ENCODE measurements around the gene TRIM7.
"Not testable (repeated sequence)": the region's sequence is repeated elsewhere in the genome, so short reads cannot be mapped to it uniquely, and the experiment has no call there.

TRIM7 gene

GRCh38 chr5:181170996-181171395 lies 34.0 kb downstream of the TRIM7 start:
- DNase-seq: no peak

- no peak for DNase-seq
Observed at GRCh38 chr5:181170237-181170825, 34.7 kb downstream of the TRIM7 start.

- peak in 1 of 2 donors; percentile 16 for DNase-seq
Observed at GRCh38 chr5:181169459-181170236, 35.3 kb downstream of the TRIM7 start.

- DNase-seq: no peak
Observed at GRCh38 chr5:181168595-181169118, 36.3 kb downstream of the TRIM7 start.

GRCh38 chr5:181167814-181168488 lies 37.0 kb downstream of the TRIM7 start:
- no peak for DNase-seq

GRCh38 chr5:181166812-181167733 lies 37.9 kb downstream of the TRIM7 start:
- DNase-seq: no peak

GRCh38 chr5:181164076-181164952 lies 40.7 kb downstream of the TRIM7 start:
- DNase-seq: no peak

- no peak for DNase-seq
Observed at GRCh38 chr5:181163487-181164075, 41.4 kb downstream of the TRIM7 start.

- no peak for DNase-seq
Observed at GRCh38 chr5:181161534-181162175, 43.3 kb downstream of the TRIM7 start.

- not testable (repeated sequence) for DNase-seq
Observed at GRCh38 chr5:181160755-181161533, 44.1 kb downstream of the TRIM7 start.

- DNase-seq: no peak
Observed at GRCh38 chr5:181160152-181160754, 44.7 kb downstream of the TRIM7 start.

- peak; percentile 81 to 82 for DNase-seq
Observed at GRCh38 chr5:181159286-181160151, 45.5 kb downstream of the TRIM7 start.

GRCh38 chr5:181158869-181159268 lies 46.1 kb downstream of the TRIM7 start:
- no peak for DNase-seq

- no peak for DNase-seq
Observed at GRCh38 chr5:181156758-181157157, 48.2 kb downstream of the TRIM7 start.

- peak; percentile 10 to 44 for DNase-seq
Observed at GRCh38 chr5:181153814-181154213, 51.2 kb downstream of the TRIM7 start.

GRCh38 chr5:181152406-181152805 lies 52.6 kb downstream of the TRIM7 start:
- no peak for DNase-seq

GRCh38 chr5:181151146-181151545 lies 53.9 kb downstream of the TRIM7 start:
- no peak for DNase-seq
